Stimulated activated CD8-positive, alpha-beta memory T cell treated with anti-CD3 and anti-CD28 coated beads, Interleukin-7, amount 100 ng/mL, for 1 hour (primary cell): ENCODE measurements around the gene SULT1A1.
"Not testable (repeated sequence)": the region's sequence is repeated elsewhere in the genome, so short reads cannot be mapped to it uniquely, and the experiment has no call there.

Experiments
- DNase-seq, 2 donors: peaks; one replicate each; pipeline ENCODE4 v3.0.0-alpha.2; 2020; ENCODE audit warnings: low read depth in 2 of 2

SULT1A1 gene

GRCh38 chr16:28591355-28591754 is 18.5 kb downstream of the SULT1A1 start:
- DNase-seq: no peak

- no peak for DNase-seq
Observed at GRCh38 chr16:28590384-28591340, 19.2 kb downstream of the SULT1A1 start.

DNA sequence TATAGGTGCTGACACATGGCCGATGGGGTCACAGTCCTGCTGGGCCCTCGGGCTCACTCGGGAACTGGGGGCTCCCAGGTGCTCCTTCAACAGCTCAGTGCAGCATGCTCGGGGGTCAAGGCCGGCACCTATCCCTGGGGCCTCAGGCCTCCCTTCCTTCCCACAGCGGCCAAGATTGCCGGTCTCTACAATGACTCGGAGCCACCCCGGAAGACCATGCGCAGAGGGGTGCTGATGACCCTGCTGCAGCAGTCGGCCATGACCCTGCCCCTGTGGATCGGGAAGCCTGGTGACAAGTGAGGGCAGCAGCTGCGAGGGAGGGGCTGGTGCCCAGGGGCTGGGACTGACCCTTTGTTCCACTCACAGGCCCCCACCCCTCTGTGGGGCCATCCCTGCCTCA is 19.9 kb downstream of the SULT1A1 start:
- DNase-seq: no peak

- no peak for DNase-seq
Observed at GRCh38 chr16:28589069-28589468, 20.8 kb downstream of the SULT1A1 start.

DNA sequence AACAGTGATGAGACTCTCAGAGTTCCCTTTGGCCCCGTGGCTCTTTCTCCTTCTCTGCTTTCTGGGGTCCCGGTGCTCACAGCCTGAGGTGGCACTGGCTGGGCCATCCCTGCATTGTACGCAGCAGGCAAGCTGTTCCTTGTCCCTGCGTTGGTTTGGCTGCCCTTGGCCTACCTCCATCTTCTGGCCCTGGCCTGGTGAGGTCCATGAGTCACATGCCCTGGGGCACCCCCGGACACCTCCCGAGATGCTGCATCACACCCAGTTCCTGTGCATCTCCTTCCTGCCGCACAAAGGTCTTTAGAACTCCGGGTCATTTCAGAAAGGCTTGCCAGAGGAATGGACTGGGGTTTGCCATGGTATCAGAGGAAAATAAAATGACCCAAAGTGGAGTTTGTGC is 22.5 kb downstream of the SULT1A1 start:
- DNase-seq: no peak

DNA sequence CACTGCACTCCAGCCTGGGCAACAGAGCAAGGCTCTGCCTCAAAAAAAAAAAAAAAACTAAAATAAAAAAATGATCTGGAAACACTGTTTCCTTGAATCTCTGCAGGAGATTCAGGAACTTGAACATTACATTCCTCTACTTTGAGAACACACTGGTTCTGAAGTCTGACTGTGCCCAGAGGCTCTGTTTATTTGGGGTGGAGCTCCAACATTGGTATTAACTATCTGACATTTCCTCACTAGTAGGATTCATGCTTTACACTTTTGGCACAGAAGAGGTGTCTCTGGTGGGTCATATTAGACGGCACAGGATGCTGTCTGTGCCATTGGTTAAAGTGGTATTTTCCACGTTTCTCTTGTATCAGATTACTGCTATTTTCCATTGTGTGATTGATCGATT is 23.4 kb downstream of the SULT1A1 start:
- DNase-seq: no peak

- no peak for DNase-seq
Observed at GRCh38 chr16:28585674-28586073, 24.2 kb downstream of the SULT1A1 start.

- DNase-seq: no peak
Observed at GRCh38 chr16:28580726-28581315, 29.0 kb downstream of the SULT1A1 start.

- no peak for DNase-seq
Observed at GRCh38 chr16:28575446-28576109, 34.3 kb downstream of the SULT1A1 start.

- no peak for DNase-seq
Observed at GRCh38 chr16:28574925-28575324, 34.9 kb downstream of the SULT1A1 start.

GRCh38 chr16:28573738-28574718 is 35.8 kb downstream of the SULT1A1 start:
- DNase-seq: no peak

DNA sequence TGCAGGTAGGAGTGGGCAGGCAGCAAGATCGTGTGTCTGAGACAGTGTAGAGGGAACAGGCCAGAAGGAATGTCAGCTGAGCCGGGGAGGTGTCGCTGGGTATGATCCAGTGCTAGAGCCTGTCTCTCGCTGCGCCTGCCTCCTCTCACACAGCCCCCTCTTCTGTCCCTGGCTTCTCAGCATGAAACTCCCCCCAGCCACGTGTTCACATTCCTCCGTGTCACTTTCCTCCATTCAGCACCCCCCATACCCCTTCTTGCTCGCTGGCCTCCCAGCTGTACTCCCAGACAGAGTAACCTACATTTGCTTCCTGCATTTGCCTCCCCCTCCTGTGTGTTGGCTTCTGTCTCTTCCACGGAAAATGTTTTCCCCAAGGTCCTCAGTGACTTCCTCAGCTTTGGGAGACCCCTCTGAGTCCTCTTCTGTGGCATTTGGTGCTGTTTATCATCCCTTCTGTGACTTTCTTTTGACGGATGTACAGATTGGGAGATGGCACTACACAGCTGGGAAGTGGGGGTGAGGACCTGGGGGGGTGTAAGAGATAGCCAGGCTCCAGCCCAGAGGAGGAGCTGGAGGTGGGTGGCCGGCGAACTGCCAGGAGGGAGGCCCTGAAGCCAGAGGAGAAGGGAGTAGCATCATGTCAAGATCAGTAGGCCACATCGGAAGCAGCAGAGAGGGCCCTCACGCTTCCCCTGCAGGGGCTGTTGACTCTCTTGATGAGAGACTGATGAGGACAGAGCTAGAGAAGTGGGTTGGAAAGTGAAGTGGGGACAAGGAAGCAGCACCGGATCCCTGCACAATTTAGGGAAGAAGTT is 36.9 kb downstream of the SULT1A1 start:
- DNase-seq: no peak

DNA sequence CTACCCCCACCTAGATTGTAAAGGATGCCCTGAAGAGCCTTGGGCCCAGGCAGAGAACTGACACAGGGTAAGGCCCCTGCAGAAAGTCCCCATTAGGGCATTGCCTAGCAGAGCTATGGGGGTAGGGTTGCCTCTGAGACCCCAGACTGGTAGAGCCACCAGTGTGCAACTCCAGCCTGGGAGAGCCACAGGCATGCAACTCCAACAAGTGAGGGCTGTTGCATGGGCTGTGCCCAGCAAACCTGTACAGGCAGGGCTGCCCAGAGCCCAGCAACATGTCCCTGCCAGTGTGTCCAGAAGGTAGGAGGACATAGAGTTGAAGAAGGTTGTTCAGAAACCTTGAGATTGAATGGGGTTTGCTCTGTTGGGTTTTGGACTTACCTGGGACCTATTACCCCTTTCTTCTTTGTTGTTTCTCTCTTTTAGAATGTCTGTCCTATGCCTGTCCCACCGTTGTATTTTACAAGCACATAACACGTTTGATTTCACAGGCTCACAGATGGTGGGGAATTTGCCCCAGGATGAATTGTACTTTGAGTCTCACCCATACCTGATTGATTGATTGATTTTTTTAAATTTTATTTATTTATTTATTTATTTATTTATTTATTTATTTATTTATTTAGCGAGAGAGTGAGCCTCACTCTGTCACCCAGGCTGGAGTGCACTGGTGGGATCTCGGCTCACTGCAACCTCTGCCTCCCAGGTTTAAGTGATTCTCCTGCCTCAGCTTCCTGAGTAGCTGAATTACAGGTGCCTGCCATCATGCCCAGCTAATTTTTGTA is 39.7 kb downstream of the SULT1A1 start:
- DNase-seq: no peak

DNA sequence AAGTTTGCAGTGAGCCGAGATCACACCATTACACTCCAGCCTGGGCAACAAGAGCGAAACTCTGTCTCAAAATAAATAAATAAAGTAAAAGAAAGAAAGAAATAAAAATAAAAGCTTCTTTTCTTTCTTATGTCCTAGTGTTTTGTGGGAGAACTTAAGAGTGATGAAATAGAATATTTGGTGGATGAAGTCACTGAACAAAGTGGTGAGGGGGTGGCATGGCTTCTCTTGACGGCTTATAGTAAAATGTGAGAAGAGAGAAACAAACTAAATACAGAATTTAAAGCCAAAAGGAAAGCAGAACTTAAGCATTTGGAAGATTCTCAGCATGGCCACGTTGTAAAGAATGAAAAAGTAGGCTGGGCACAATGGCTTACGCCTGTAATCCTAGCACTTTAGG is 40.8 kb downstream of the SULT1A1 start:
- no peak for DNase-seq

GRCh38 chr16:28567292-28567691 is 42.6 kb downstream of the SULT1A1 start:
- DNase-seq: no peak

DNA sequence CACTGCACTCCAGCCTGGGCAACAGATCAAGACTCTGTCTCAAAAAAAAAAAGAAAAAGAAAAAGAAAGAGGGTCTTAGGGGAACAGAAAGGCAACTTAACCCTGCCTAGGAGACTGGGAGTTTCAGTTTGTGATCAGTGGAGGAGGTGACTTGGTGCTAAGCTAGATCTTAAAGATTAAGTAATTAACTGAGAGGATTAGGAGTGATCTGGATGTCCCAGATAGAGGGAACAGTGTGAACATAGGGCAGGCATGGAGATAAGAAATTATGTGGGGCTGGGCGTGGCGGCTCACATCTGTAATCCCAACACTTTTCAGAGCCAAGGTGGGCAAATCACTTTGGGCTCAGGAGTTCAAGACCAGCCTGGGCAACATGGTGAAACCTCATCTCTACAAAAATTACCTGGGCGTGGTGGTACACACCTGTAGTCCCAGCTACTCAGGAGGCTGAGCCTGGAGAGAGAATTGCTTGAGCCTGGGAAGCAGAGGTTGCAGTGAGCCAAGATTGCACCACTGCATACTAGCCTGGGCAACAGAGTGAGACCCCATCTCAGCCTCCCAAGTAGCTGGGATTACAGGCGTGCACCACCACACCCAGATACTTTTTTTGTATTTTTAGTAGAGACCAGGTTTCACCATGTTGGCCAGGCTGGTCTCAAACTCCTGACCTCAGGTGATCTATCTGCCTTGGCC is 43.5 kb downstream of the SULT1A1 start:
- not testable (repeated sequence) for DNase-seq

GRCh38 chr16:28563218-28563617 is 46.6 kb downstream of the SULT1A1 start:
- DNase-seq: no peak

DNA sequence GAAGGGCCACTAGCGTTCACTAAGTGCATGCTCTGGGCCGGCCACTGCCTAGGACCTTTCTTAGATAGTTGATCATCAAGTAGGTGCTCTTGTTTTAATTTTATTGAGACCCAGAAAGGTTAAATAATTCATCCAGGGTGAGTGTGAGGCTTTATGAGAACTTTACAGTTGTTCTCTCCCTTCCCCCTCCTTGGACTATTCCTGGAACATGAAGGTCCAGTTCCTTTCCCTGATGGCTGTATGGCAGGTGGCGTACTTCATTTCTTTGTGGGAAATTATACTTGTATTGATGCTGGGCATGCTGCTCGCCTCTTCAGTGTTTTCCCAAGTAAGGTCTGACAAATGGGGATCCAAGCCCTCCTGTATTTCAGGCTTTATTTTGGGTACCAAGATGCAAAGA is 47.6 kb downstream of the SULT1A1 start:
- no peak for DNase-seq

DNA sequence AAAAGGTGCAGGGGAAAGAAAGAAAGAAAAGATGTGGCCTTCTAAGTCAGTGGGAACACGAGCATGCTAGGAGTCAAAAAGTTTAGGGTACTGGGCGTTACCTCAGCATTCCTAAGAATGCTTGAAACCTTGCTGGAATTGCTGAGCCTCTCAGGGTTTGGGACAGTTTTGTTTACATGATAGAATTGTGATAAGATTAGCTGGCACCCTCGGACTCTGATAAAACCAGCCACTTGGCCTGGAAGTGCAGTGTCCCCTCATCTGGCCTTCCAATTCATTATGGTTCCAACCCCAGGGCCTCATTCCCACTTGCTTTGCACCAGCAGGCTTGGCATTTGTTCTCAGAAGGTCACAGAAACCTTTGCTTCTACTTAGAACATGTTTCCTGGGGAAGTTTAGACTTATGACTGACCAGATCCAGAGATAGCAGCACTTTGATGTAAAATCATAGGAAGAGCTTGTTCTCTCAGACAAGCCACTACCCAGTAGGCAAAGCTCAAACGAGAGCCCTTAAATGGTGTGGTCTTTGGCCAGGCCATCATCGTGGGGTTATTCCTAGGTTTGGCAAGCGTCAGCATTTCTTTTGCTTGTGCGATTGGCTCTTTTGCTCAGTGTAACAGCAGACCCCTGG is 48.2 kb downstream of the SULT1A1 start:
- no peak for DNase-seq
